GM18909 (cell line): ENCODE measurements around the gene FAS.
A peak's percentile ranks its signal among the peaks of the same experiment; 100 is the strongest.

ENCODE experiments used
- ATAC-seq: cut with Tn5 transposase; IDR thresholded peaks from one replicate; pipeline ENCODE4 v1.9.1; 2021; ENCODE audit warnings: mild to moderate bottlenecking; ENCODE audit not compliant: unreplicated experiment, poor library complexity

FAS gene

DNA sequence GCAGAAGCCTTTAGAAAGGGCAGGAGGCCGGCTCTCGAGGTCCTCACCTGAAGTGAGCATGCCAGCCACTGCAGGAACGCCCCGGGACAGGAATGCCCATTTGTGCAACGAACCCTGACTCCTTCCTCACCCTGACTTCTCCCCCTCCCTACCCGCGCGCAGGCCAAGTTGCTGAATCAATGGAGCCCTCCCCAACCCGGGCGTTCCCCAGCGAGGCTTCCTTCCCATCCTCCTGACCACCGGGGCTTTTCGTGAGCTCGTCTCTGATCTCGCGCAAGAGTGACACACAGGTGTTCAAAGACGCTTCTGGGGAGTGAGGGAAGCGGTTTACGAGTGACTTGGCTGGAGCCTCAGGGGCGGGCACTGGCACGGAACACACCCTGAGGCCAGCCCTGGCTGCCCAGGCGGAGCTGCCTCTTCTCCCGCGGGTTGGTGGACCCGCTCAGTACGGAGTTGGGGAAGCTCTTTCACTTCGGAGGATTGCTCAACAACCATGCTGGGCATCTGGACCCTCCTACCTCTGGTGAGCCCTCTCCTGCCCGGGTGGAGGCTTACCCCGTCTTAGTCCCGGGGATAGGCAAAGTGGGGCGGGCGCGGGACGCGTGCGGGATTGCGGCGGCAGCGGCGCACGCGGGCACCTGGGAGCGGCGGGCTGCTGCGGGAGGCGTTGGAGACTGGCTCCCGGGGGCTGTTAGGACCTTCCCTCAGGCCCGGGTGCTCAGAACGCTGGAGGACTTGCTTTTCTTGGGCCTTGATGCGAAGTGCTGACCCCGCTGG, at the start of gene FAS:
Gene FAS, plus strand, starts transcription at position 415 of the 777 bp plus-strand sequence. Its CDS starts 79 bp downstream, at position 494.
- peak; percentile 67 for ATAC-seq

GRCh38 chr10:88941026-88941425, 49.6 kb upstream of the FAS start:
- no peak for ATAC-seq

DNA sequence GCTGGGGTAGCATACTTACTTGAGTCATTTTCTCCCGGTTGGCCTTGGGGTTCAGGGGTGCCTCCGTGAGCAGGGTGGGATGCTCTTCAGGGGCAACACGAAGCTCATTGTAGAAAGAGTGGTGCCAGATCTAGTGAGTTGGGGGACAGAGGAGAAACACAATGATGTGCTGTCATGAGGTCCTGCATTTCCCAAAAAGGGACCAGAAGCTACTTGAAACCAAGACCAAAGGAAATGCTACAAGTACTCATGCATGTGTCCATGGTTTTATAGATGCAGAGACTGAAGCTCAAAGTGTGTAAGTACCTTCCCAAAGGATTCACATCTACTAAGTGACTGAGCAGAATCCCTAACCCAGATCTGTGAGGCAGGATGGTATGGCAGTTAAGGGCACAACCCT, 46.8 kb upstream of the FAS start:
- ATAC-seq: no peak

GRCh38 chr10:88944813-88945212, 45.8 kb upstream of the FAS start:
- peak; percentile 47 for ATAC-seq

DNA sequence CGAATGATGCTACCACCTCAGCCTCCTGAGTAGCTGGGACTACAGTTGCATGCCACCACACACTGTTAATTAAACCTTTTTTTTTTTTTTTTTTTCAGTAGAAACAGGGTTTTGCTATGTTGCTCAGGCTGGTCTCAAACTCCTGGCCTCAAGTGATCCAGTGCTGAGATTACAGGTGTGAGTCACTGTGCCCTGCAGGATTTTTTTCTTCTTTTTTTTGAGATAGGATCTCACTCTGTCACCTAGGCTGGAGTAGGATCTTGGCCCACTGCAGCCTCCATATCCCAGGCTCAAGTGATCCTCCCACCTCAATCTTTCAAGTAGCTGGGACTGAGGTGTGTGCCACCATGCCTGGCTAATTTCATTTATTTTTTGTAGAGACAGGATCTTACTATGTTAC, 44.4 kb upstream of the FAS start:
- ATAC-seq: no peak

DNA sequence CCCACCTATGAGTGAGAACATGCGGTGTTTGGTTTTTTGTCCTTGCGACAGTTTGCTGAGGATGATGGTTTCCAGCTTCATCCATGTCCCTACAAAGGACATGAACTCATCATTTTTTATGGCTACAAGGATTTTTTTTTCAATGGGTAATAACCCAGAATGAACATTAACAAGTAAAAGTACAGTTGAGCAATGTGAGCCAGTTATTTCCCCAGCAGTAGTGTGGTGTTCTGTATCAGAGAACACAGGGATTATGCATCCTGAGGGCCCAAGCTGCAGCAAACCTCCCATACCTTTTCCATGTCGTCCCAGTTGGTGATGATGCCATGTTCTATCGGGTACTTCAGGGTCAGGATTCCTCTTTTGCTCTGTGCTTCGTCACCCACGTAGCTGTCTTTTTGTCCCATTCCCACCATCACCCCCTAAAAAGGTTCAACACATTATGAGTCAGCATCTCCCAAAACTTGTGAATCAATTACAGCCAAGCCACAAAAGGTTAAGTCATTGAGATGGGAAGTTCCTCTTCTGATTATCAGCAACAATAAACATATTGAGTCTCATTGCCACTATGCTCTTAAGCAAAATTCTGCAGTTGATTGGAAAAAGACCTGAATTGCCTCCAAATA, 43.5 kb upstream of the FAS start:
- no peak for ATAC-seq

DNA sequence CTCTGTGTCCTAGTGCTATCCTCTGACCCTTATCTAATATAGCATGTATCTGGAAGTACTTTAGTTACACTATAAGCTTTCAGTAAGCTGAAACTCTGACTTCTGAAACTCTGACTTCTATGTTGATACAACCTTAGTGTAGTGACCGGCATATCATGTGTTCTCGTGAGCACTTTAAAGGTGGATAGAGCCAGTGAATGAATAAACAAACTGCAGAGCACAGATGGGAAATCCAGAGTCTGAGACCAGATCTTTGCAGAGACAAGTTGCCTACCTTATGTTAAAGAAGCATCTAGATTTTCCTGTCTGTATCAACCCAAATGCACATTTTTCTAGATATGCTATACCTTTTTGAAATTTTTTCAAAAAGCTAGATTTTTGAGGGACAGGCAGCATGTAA, 41.5 kb upstream of the FAS start:
- no peak for ATAC-seq

DNA sequence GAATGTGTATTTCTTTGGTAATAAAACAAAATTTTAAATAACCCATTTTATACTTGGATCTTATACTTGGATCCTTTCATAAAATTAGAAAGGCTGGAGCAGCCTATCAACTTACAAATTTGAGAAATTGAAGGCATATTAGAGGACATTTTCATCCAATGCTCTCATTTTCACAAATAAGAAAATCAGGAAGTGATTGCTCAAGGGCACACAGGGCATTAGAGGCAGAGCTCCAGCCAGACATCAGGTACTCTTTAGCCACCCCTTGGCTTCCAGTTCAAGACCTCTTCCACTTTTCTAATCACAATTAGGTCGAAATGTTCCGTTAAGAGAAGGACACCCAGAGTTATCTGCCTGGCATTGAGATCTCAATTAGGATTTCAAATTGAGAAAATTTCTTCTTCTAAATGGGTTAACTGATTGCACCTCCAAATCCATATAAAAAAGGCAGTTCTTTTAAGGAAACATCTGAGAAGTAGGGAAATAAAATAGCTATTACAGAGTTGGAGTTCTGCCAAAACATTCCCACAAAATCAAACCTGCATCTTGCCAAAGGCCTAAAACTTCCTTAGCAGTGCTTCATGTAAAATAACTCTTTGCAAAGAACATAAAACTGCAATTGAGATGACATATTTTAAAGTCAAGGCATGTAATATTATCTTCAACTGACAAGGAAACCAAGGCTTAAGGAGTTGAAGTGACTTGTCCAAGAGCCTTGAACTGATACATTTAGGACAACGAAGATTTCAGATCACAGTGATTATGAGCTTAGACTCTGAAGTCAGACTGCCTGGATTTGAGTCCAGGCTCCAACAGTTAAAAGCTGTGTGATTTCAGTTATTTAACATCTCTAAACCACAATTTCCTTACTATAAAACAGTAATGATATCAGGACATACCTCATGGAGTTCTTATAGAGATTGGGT, 40.4 kb upstream of the FAS start:
- ATAC-seq: no peak

DNA sequence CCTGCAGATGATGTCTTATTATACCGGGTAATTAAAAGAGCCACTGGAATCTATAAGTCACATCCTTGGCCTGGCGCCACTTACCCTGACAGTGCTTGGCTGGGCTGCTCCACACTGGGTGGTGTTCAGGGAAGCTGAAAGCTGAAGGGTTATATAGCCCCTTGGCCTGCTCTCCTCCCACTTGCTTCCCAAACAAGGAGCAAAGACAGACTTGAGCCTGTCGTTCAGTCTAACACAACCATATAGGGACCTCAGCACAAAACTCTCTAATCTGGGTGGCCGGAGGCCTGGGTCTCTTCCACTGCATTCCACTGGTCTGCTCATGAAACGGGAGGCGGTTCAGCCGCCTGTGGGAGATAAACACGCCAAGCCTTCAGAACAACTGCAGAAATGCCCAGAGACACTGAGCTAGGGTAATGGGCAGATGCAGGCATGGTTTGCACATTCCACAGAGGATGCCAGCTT, 37.9 kb upstream of the FAS start, which contains the start of gene ACTA2:
Gene ACTA2, minus strand, starts transcription at position 127 of the 465 bp plus-strand sequence. CDS start 3,843 bp downstream, outside the sequence.
- ATAC-seq: no peak

GRCh38 chr10:88953662-88954061, 36.9 kb upstream of the FAS start:
- no peak for ATAC-seq

DNA sequence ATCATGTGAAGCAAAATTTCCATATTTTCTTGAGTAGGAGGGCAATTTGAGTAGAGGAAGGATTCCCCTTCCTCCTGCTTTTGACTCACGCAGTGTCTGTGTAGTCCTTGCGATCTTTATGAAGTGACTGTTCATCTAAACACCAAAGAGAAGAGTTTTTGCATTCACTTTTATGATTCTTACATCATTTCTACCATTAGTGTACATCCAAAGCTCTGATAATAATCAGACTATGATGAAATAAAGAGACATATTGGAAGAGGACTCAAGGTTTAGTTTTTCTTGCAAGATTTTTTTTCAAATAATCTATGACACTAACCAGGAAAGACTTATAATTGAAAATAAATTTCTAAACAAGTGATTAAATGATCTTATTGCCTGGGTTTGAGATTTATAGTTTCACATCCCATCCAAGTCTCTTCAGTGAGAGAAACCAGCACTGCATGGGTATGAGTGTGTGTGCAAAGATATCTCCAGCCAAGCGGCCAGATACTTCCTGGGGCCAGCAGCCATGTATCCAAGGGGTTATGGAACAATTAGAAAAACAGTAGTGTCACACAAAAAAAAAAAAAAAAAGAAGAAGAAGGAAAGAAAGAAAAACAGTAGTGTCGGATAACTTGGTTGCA, 36.0 kb upstream of the FAS start:
- ATAC-seq: no peak

GRCh38 chr10:88957381-88957780, 33.2 kb upstream of the FAS start:
- ATAC-seq: no peak

GRCh38 chr10:88958721-88959120, 31.9 kb upstream of the FAS start:
- ATAC-seq: no peak

DNA sequence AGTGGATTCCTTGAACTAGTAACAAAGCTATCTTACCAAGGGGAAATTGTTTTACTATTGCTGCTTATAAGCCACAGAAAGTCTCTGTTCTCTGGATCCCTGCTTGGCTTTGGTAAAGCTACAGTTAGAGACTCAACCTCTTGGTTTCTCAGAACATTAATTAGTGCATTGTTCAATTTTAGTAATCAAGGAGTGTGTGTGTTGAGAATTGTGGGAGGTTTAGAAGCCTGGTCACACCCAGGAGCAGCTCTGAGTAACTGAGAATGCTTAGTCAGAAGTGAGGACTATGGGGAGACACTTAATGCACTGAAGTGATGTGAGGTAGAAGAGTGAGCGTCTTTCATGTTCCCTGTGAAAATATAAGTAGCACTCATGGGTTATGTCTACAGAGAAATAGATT, 29.8 kb upstream of the FAS start:
- no peak for ATAC-seq

DNA sequence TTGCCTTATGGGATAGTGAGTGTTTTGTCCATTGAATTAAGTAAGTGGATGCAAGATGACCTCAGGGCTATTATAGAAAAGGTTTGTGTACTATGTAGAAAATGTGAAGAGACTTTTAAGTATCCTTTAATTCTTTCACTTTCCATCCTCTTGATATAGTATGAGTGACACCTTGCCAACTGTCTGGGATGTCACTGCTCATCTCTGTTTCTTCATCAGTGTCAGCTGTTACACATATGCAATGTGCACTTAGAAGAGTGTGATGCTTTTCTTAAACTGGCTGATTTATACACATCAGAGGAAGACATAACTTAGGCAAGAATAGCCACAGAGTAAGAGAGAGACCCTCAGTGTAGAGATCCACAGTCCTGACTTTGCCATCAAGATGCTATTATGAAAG, 29.3 kb upstream of the FAS start:
- ATAC-seq: no peak

DNA sequence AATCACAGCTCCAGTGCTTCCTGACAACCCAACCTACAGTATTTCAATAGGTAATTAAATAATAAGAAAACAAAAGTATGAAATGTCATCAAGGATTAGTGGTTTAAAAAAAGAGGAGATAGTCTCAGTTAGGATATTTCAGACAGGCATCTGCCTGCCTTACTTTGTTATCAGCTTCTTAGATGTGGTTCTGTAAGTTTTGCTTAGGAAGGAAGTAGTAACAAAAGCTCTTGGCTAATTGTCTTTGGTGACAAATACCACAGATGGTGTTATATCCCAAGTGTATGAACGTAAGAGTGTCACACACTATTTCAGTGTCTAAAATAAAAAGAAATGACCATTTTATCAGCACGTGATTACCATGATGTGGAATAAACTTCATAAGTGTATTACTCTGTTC, 28.3 kb upstream of the FAS start:
- ATAC-seq: no peak

GRCh38 chr10:88963318-88963717, 27.3 kb upstream of the FAS start:
- no peak for ATAC-seq

GRCh38 chr10:88964360-88964759, 26.2 kb upstream of the FAS start:
- no peak for ATAC-seq

DNA sequence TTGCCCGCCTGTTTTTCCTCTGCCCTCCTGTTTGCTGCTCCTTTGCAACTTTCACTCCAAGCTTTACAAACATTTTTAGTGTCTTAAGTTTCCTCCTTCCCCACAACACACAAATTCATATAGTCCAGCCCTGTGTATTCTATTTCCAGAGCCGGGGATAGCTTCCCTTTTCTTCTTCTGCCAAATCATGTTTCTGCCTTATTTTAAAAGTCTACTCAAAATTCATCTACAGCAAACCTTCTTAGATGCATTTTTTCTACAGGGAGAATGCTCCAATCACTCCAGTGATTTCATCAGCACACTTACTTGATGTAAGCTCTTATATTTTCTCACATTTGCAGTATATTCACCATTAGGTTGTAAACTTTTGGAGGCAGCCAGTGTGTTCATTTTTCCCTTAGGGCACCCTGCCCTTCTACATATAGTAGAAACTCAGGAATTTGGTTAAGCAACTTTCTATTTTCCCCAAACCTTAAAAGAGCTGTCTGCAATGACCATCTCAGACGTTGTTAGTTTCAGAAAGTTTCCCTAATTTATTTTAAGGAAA, 25.7 kb upstream of the FAS start:
- no peak for ATAC-seq

DNA sequence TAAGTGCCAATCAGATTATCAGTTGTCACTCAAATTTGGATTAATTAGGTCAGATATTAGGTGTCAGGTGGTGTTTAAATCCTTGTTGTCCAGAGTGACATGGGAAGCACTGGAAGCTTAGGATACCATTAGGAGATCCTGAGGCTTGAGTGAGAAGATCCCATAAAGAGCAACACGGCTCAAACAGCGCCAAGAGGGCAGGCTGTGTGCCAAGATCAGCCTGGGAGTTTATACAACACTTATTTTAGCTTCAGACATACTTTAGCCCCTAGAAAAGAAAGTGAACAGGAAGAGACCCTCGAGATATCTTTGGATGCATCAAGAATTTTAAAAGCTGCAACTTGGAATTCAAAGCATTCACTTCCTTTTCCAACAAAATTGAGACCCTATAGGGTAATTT, 23.8 kb upstream of the FAS start:
- ATAC-seq: no peak
